RWPE1 (cell line): Measurements from ENCODE around the gene EIF3L.
A peak's percentile ranks its signal among the peaks of the same experiment; 100 is the strongest.

Experiments used
- CTCF ChIA-PET: fragments of 350-600 bp; sonication (Branson Sonifier 250); formaldehyde crosslinking; extraction: SDS; loops from one replicate; lab custom pipeline; 2021; lab: Yijun Ruan, JAX
- POLR2A ChIA-PET: fragments of 400-600 bp; formaldehyde crosslinking; extraction: SDS; loops from one replicate; lab custom pipeline; 2020; ENCODE audit warnings: antibody characterized with exemption; ENCODE audit not compliant: low non-redundant PET; lab: Yijun Ruan, JAX
- DNase-seq: peaks from one replicate; pipeline ENCODE4 v3.0.0; 2012; ENCODE audit warnings: low spot score
- H3K27ac ChIP-seq: fragments of 450-650 bp; 2 replicates; pipeline ENCODE4 v1.5.1; 2017
- CTCF ChIP-seq: fragments of 450-650 bp; conservative IDR thresholded peaks from 2 replicates; pipeline ENCODE4 v1.5.1; 2017; ENCODE audit warnings: low read depth, mild to moderate bottlenecking

EIF3L gene

GRCh38 chr22:37823134-37823985, 25.9 kb upstream of the EIF3L start, which contains the start of gene GALR3:
Gene GALR3 (plus strand): TSS chr22:37823382. CDS start chr22:37823407, 25 bp downstream.
- POLR2A ChIA-PET: no interaction called here
- no peak for TF ChIP-seq CTCF
- CTCF ChIA-PET: interaction anchor here (0.7 to 1.2 kb wide), 2 partner anchors 18 to 203 kb away, joined by 3 read pairs; no protein-coding TSS in a partner anchor
- DNase-seq: no peak
- no peak within 1 kb of the TSS for H3K27ac ChIP-seq

GRCh38 chr22:37824674-37825641, 24.3 kb upstream of the EIF3L start:
- CTCF ChIA-PET: interaction anchor here (0.6 kb wide), 1 partner anchor 15 kb away, joined by 3 read pairs; no protein-coding TSS in a partner anchor
- TF ChIP-seq CTCF: no peak
- POLR2A ChIA-PET: interaction anchor here (0.6 kb wide), 1 partner anchor 42 kb away, joined by 6 read pairs; no protein-coding TSS in a partner anchor
- no peak overlapping the region for H3K27ac ChIP-seq
- no peak for DNase-seq

GRCh38 chr22:37827056-37827455, 22.2 kb upstream of the EIF3L start:
- POLR2A ChIA-PET: no interaction called here
- no peak for DNase-seq
- no peak for TF ChIP-seq CTCF

GRCh38 chr22:37830093-37830842, 19.0 kb upstream of the EIF3L start:
- TF ChIP-seq CTCF: no peak
- ChIA-PET CTCF (interaction anchor here (0.8 kb wide), 1 partner anchor 33 kb away, joined by 3 read pairs; no protein-coding TSS in a partner anchor), POLR2A (no interaction called here)
- no peak for DNase-seq
- H3K27ac ChIP-seq: peak overlapping the region; percentile 33

More at GRCh38 chr22:37827056-37827455, 22.2 kb upstream of the EIF3L start:
- CTCF ChIA-PET: no interaction called here
- H3K27ac ChIP-seq: peak overlapping the region; percentile 47

- POLR2A ChIA-PET: no interaction called here
- H3K27ac ChIP-seq: no peak overlapping the region
- no peak for DNase-seq
- CTCF ChIA-PET: no interaction called here
- no peak for TF ChIP-seq CTCF
These were observed 17.7 kb upstream of the EIF3L start for GRCh38 chr22:37831472-37831871.
